Ishikawa (cell line): ENCODE results near the gene CPNE6.

Source experiments
- CEBPB ChIP-seq: IDR thresholded peaks from 2 replicates; pipeline ENCODE4 v1.6.1; 2012
- CREB1 ChIP-seq: IDR thresholded peaks from 2 replicates; pipeline ENCODE4 v1.6.1; 2012; ENCODE audit warnings: low read depth
- EGR1 ChIP-seq: IDR thresholded peaks from 2 replicates; pipeline ENCODE4 v1.6.1; 2012
- EP300 ChIP-seq: IDR thresholded peaks from 2 replicates; pipeline ENCODE4 v1.6.1; 2012; ENCODE audit warnings: borderline replicate concordance
- FOXM1 ChIP-seq: IDR thresholded peaks from 2 replicates; pipeline ENCODE4 v1.6.1; 2012; ENCODE audit warnings: low read depth, borderline replicate concordance
- MAX ChIP-seq: IDR thresholded peaks from 2 replicates; pipeline ENCODE4 v1.6.1; 2012
- NFIC ChIP-seq: IDR thresholded peaks from 2 replicates; pipeline ENCODE4 v1.6.1; 2012
- RAD21 ChIP-seq: IDR thresholded peaks from 2 replicates; pipeline ENCODE4 v1.6.1; 2012; ENCODE audit warnings: low read depth
- REST ChIP-seq: IDR thresholded peaks from 2 replicates; pipeline ENCODE4 v1.6.1; 2012; ENCODE audit warnings: low read depth, mild to moderate bottlenecking
- TAF1 ChIP-seq: IDR thresholded peaks from 2 replicates; pipeline ENCODE4 v1.6.1; 2012; ENCODE audit warnings: low read depth, mild to moderate bottlenecking
- TCF12 ChIP-seq: IDR thresholded peaks from 2 replicates; pipeline ENCODE4 v1.6.1; 2012; ENCODE audit warnings: low read depth
- TEAD4 ChIP-seq: IDR thresholded peaks from 2 replicates; pipeline ENCODE4 v1.6.1; 2012
- USF1 ChIP-seq: IDR thresholded peaks from 2 replicates; pipeline ENCODE4 v1.6.1; 2012
- YY1 ChIP-seq: IDR thresholded peaks from 2 replicates; pipeline ENCODE4 v1.6.1; 2012; ENCODE audit warnings: low read depth
- ZBTB7A ChIP-seq: IDR thresholded peaks from 2 replicates; pipeline ENCODE4 v1.6.1; 2012; ENCODE audit warnings: low read depth

The CPNE6 gene

GRCh38 chr14:24067133-24068082 is 4.0 kb upstream of the CPNE6 start:
- TF ChIP-seq CREB1: no peak
- TF ChIP-seq TCF12: no peak
- no peak for TF ChIP-seq TAF1
- TF ChIP-seq USF1: no peak
- TF ChIP-seq YY1: no peak
- TF ChIP-seq FOXM1: no peak
- TF ChIP-seq EP300: no peak
- TF ChIP-seq TEAD4: no peak
- no peak for TF ChIP-seq ZBTB7A
- TF ChIP-seq NFIC: no peak
- no peak for TF ChIP-seq CEBPB
- TF ChIP-seq MAX: no peak
- TF ChIP-seq REST: no peak
- TF ChIP-seq RAD21: no peak
- TF ChIP-seq EGR1: no peak

- no peak for TF ChIP-seq EGR1
- no peak for TF ChIP-seq TCF12
- no peak for TF ChIP-seq USF1
- TF ChIP-seq ZBTB7A: no peak
- TF ChIP-seq TAF1: no peak
- TF ChIP-seq MAX: no peak
- no peak for TF ChIP-seq RAD21
- no peak for TF ChIP-seq YY1
- no peak for TF ChIP-seq FOXM1
- TF ChIP-seq TEAD4: no peak
- no peak for TF ChIP-seq NFIC
- no peak for TF ChIP-seq CEBPB
- TF ChIP-seq REST: no peak
- TF ChIP-seq EP300: no peak
Measured at GRCh38 chr14:24068711-24069410, 2.5 kb upstream of the CPNE6 start.

GRCh38 chr14:24069411-24069735 is 2.0 kb upstream of the CPNE6 start:
- TF ChIP-seq MAX: no peak
- no peak for TF ChIP-seq FOXM1
- no peak for TF ChIP-seq TCF12
- TF ChIP-seq ZBTB7A: no peak
- no peak for TF ChIP-seq USF1
- TF ChIP-seq YY1: no peak
- TF ChIP-seq EP300: no peak
- no peak for TF ChIP-seq NFIC
- TF ChIP-seq TAF1: no peak
- no peak for TF ChIP-seq EGR1

GRCh38 chr14:24070285-24071143 is 848 bp upstream of the CPNE6 start:
- no peak for TF ChIP-seq CREB1
- no peak for TF ChIP-seq FOXM1
- no peak for TF ChIP-seq YY1
- no peak for TF ChIP-seq ZBTB7A
- TF ChIP-seq TAF1: no peak
- no peak for TF ChIP-seq REST
- TF ChIP-seq USF1: no peak
- TF ChIP-seq EGR1: no peak
- TF ChIP-seq RAD21: no peak
- TF ChIP-seq MAX: no peak
- no peak for TF ChIP-seq TCF12
- TF ChIP-seq NFIC: no peak
- no peak for TF ChIP-seq EP300
- TF ChIP-seq CEBPB: no peak
- TF ChIP-seq TEAD4: no peak
